ENCODE measurements around the gene CPA2.

Gene CPA2

GRCh38 chr7:130262448-130262847 lies 4.2 kb upstream of the CPA2 start:
- H3K4me1 ChIP-seq (ENCODE audit: control insufficient read depth, insufficient read depth, low read length): no peaks in the 10 kb centered on the region
- no peaks in the 10 kb centered on the region for H3K36me3 ChIP-seq (ENCODE audit: control insufficient read depth, insufficient read depth, low read length)
- no peaks in the 10 kb centered on the region for H3K27me3 ChIP-seq (ENCODE audit: control insufficient read depth, insufficient read depth, low read length)
- no peaks in the 10 kb centered on the region for H3K9me3 ChIP-seq (ENCODE audit: control insufficient read depth, low read length)
- no peak overlapping the region for H3K9ac ChIP-seq (ENCODE audit: low read length)
- H3K4me3 ChIP-seq (ENCODE audit: low read length): no peak overlapping the region

DNA sequence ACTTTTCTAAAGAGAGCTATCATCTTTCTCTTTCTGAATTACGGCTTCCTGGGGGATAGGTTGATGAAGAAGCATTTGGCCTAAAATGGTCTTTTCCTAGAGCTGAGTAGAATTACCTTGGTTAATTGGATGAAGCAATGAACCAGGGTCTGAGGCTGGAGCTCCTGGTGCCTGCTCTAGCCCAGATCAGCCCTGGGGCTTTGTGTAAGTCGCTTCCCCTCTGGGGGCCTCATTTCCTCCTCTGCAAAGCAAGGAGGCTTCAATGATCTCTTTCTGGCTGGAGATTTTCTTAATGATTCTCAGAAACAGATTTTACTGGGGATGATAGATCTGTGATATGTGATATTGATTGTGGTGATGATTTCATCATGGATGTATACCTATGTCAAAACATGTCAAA lies 3.5 kb upstream of the CPA2 start:
- H3K4me1 ChIP-seq (ENCODE audit: control insufficient read depth, insufficient read depth, low read length): no peaks in the 10 kb centered on the region
- no peak overlapping the region for H3K9ac ChIP-seq (ENCODE audit: low read length)
- no peaks in the 10 kb centered on the region for H3K36me3 ChIP-seq (ENCODE audit: control insufficient read depth, insufficient read depth, low read length)
- H3K4me3 ChIP-seq (ENCODE audit: low read length): no peak overlapping the region
- H3K27me3 ChIP-seq (ENCODE audit: control insufficient read depth, insufficient read depth, low read length): no peaks in the 10 kb centered on the region
- no peaks in the 10 kb centered on the region for H3K9me3 ChIP-seq (ENCODE audit: control insufficient read depth, low read length)

DNA sequence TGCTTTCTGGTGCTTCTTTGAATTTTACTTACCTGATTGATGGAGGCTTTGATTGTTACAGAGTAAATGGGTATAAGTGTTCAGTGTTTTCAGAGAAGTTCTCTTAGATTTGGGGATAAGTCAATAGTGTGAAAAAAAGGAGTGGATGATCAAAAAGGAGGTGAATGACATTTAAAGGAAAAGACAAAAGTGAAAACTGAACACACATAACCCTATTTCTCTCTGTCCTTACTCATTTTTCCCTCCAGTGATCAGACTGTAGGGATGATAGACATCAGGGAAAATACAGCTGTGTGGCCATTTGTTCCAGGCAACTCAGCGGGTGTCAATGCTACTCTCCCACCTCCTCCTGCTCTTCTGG lies 278 bp downstream of the CPA2 start:
- no peaks in the 10 kb centered on the region for H3K9me3 ChIP-seq (ENCODE audit: control insufficient read depth, low read length)
- H3K4me1 ChIP-seq (ENCODE audit: control insufficient read depth, insufficient read depth, low read length): no peaks in the 10 kb centered on the region
- no peaks in the 10 kb centered on the region for H3K36me3 ChIP-seq (ENCODE audit: control insufficient read depth, insufficient read depth, low read length)
- no peaks in the 10 kb centered on the region for H3K27me3 ChIP-seq (ENCODE audit: control insufficient read depth, insufficient read depth, low read length)
- H3K9ac ChIP-seq (ENCODE audit: low read length): no peak overlapping the region
- H3K4me3 ChIP-seq (ENCODE audit: low read length): no peak overlapping the region

- no peaks in the 10 kb centered on the region for H3K9me3 ChIP-seq (ENCODE audit: control insufficient read depth, low read length)
- no peaks in the 10 kb centered on the region for H3K36me3 ChIP-seq (ENCODE audit: control insufficient read depth, insufficient read depth, low read length)
- no peak overlapping the region for H3K9ac ChIP-seq (ENCODE audit: low read length)
- no peak overlapping the region for H3K4me3 ChIP-seq (ENCODE audit: low read length)
- peaks cover 8% of the 10 kb centered on the region for H3K27me3 ChIP-seq (ENCODE audit: control insufficient read depth, insufficient read depth, low read length)
- H3K4me1 ChIP-seq (ENCODE audit: control insufficient read depth, insufficient read depth, low read length): peaks cover 6% of the 10 kb centered on the region
Measured at GRCh38 chr7:130268463-130269317, 2.0 kb downstream of the CPA2 start.

DNA sequence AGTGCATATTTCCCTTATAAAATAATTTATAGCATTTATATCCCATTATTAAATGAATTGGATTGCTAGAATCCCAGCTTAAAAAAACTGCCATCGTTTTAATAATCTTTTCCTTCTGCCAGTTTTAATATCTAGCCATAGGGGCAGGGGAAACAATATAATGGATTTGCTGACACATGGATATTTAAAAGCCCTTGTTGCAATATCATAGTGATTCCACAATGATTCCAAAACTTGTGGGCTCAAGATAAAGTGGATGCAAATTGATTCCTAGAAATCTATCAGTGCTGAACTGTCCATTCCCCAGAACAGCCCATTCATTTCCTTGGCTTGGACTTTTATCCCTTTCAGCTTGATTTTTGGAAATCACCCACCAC lies 2.6 kb downstream of the CPA2 start:
- H3K9ac ChIP-seq (ENCODE audit: low read length): no peak overlapping the region
- H3K4me1 ChIP-seq (ENCODE audit: control insufficient read depth, insufficient read depth, low read length): peaks cover 6% of the 10 kb centered on the region
- H3K4me3 ChIP-seq (ENCODE audit: low read length): no peak overlapping the region
- H3K36me3 ChIP-seq (ENCODE audit: control insufficient read depth, insufficient read depth, low read length): no peaks in the 10 kb centered on the region
- H3K9me3 ChIP-seq (ENCODE audit: control insufficient read depth, low read length): no peaks in the 10 kb centered on the region
- H3K27me3 ChIP-seq (ENCODE audit: control insufficient read depth, insufficient read depth, low read length): peaks cover 8% of the 10 kb centered on the region

GRCh38 chr7:130270947-130271800 lies 4.5 kb downstream of the CPA2 start:
- Histone ChIP-seq H3K9ac (ENCODE audit: low read length) (no peak overlapping the region), H3K36me3 (ENCODE audit: control insufficient read depth, insufficient read depth, low read length) (no peaks in the 10 kb centered on the region), H3K4me1 (ENCODE audit: control insufficient read depth, insufficient read depth, low read length) (peaks cover 6% of the 10 kb centered on the region), H3K9me3 (ENCODE audit: control insufficient read depth, low read length) (no peaks in the 10 kb centered on the region), H3K27me3 (ENCODE audit: control insufficient read depth, insufficient read depth, low read length) (peaks cover 8% of the 10 kb centered on the region), H3K4me3 (ENCODE audit: low read length) (no peak overlapping the region)

GRCh38 chr7:130272381-130273080 lies 5.9 kb downstream of the CPA2 start:
- Histone ChIP-seq H3K9ac (ENCODE audit: low read length) (no peak overlapping the region), H3K9me3 (ENCODE audit: control insufficient read depth, low read length) (no peaks in the 10 kb centered on the region), H3K36me3 (ENCODE audit: control insufficient read depth, insufficient read depth, low read length) (no peaks in the 10 kb centered on the region), H3K4me1 (ENCODE audit: control insufficient read depth, insufficient read depth, low read length) (peaks cover 6% of the 10 kb centered on the region), H3K27me3 (ENCODE audit: control insufficient read depth, insufficient read depth, low read length) (peaks cover 8% of the 10 kb centered on the region), H3K4me3 (ENCODE audit: low read length) (no peak overlapping the region)

- no peak overlapping the region for H3K9ac ChIP-seq (ENCODE audit: low read length)
- H3K9me3 ChIP-seq (ENCODE audit: control insufficient read depth, low read length): no peaks in the 10 kb centered on the region
- peaks cover 8% of the 10 kb centered on the region for H3K27me3 ChIP-seq (ENCODE audit: control insufficient read depth, insufficient read depth, low read length)
- H3K36me3 ChIP-seq (ENCODE audit: control insufficient read depth, insufficient read depth, low read length): no peaks in the 10 kb centered on the region
- peaks cover 6% of the 10 kb centered on the region for H3K4me1 ChIP-seq (ENCODE audit: control insufficient read depth, insufficient read depth, low read length)
- no peak overlapping the region for H3K4me3 ChIP-seq (ENCODE audit: low read length)
Measured at GRCh38 chr7:130273081-130273932, 6.6 kb downstream of the CPA2 start.

- Histone ChIP-seq H3K4me1 (ENCODE audit: control insufficient read depth, insufficient read depth, low read length) (peaks cover 6% of the 10 kb centered on the region), H3K9me3 (ENCODE audit: control insufficient read depth, low read length) (no peaks in the 10 kb centered on the region), H3K36me3 (ENCODE audit: control insufficient read depth, insufficient read depth, low read length) (no peaks in the 10 kb centered on the region), H3K9ac (ENCODE audit: low read length) (no peak overlapping the region), H3K27me3 (ENCODE audit: control insufficient read depth, insufficient read depth, low read length) (peaks cover 8% of the 10 kb centered on the region), H3K4me3 (ENCODE audit: low read length) (no peak overlapping the region)
Measured at GRCh38 chr7:130273933-130274255, 7.2 kb downstream of the CPA2 start.

DNA sequence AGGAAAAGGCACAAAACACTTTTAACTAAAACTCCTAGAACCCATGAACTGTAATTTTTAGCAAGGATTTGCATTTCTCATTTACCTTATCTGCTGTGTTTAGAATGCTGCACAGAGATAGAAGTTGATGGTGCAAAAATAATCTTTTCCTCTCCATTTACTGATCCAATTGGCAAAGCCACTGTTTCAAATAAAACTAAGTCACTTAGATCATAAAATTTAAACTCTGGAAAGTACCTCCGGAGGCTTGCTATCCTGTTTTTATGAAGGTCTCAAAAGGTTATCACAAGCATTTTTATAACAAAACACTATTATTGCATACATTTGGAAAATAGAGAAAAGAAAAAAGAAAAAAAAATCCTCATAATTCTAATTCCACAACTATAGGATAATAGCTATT lies 7.6 kb downstream of the CPA2 start:
- H3K4me1 ChIP-seq (ENCODE audit: control insufficient read depth, insufficient read depth, low read length): peaks cover 6% of the 10 kb centered on the region
- no peaks in the 10 kb centered on the region for H3K9me3 ChIP-seq (ENCODE audit: control insufficient read depth, low read length)
- peaks cover 8% of the 10 kb centered on the region for H3K27me3 ChIP-seq (ENCODE audit: control insufficient read depth, insufficient read depth, low read length)
- no peak overlapping the region for H3K4me3 ChIP-seq (ENCODE audit: low read length)
- no peaks in the 10 kb centered on the region for H3K36me3 ChIP-seq (ENCODE audit: control insufficient read depth, insufficient read depth, low read length)
- H3K9ac ChIP-seq (ENCODE audit: low read length): no peak overlapping the region

DNA sequence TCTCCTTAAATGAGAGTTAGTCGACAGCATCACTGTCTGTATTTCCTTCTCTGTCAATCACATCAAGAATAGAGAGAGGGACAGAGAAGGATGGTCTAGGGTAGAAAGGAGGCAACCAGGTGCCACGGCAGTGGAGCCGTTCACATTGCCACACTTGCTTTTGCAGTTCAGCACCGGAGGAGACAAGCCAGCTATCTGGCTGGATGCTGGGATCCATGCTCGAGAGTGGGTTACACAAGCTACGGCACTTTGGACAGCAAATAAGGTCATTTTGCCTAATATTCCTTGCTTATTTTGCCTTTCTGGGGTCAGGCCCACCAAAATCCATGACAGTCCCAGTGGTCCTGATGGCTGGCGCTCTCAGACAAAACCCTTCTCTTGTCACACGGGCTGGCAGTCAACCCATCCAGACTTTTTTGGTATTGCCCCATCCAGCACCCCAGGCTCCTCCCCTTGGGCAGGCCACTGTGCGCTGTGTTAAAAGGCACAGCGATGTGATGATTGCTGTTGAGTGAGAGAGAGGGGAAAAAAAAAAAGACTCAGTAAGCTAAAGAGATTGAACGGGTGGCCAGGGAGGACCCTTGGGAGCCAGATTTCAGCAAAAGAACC lies 8.4 kb downstream of the CPA2 start:
- no peaks in the 10 kb centered on the region for H3K9me3 ChIP-seq (ENCODE audit: control insufficient read depth, low read length)
- H3K9ac ChIP-seq (ENCODE audit: low read length): no peak overlapping the region
- no peak overlapping the region for H3K4me3 ChIP-seq (ENCODE audit: low read length)
- H3K27me3 ChIP-seq (ENCODE audit: control insufficient read depth, insufficient read depth, low read length): peaks cover 8% of the 10 kb centered on the region
- H3K36me3 ChIP-seq (ENCODE audit: control insufficient read depth, insufficient read depth, low read length): no peaks in the 10 kb centered on the region
- H3K4me1 ChIP-seq (ENCODE audit: control insufficient read depth, insufficient read depth, low read length): peaks cover 6% of the 10 kb centered on the region

Measured in mucosa of stomach (tissue), 1 donor.